GM18951 (cell line): ENCODE data around the gene INPP5A.

Experiments
- POLR2A ChIP-seq: IDR thresholded peaks from 4 replicates; pipeline ENCODE4 v1.6.1; 2011; ENCODE audit warnings: mild to moderate bottlenecking; ENCODE audit not compliant: insufficient read length, insufficient read depth; ENCODE audit errors: extremely low read depth
- in situ Hi-C: fragments of 300-500 bp; cut with MboI; formaldehyde crosslinking; loops from one replicate; pipeline ENCODE4 v1.12.0; 2022; ENCODE audit warnings: low sequenced_read_pairs, mixed read lengths, inconsistent platforms; ENCODE audit not compliant: unreplicated experiment

Gene INPP5A

DNA sequence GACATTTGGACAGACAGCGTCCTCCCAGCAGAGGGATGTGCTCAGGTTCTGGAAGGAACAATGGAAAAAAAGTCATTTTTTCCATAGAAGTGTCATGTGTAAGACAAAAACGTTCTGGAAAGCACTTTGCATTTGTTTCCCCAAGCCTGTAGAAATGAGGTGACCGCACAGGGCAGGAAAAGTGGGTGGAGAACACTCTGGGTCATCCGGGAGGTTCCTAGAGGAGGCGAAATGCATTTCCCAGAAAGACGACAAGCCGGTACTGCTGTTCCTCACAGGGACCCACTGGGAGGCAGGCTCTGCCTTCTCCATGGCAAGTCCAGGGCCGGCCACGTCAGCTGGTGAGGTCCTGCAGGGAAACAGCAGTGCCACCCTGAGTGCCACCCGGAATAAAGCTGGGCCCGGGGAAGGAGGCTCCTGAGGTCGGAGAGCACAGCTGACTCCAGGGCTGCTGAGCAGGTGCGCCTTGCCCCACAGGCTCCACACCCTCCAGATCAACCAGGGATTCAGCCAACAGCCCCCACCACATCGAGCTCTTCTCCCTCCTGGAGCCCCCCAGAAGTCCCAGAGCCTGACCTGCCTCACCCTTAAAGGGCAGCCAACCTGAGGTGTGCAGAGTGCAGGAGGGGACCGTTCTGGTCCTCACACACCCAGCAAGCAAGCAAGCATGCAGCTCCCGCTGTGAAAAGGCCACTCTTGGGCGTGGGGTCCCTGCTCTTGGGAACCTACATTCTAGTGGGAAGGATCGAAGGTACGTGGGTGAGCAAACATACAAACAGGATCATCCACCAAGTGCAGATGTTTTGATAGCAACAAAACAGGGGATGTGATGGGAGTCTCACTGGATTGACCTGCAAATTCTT, 28.8 kb upstream of the INPP5A start:
- TF ChIP-seq POLR2A: no peak
- in situ Hi-C loops: no loop called here

DNA sequence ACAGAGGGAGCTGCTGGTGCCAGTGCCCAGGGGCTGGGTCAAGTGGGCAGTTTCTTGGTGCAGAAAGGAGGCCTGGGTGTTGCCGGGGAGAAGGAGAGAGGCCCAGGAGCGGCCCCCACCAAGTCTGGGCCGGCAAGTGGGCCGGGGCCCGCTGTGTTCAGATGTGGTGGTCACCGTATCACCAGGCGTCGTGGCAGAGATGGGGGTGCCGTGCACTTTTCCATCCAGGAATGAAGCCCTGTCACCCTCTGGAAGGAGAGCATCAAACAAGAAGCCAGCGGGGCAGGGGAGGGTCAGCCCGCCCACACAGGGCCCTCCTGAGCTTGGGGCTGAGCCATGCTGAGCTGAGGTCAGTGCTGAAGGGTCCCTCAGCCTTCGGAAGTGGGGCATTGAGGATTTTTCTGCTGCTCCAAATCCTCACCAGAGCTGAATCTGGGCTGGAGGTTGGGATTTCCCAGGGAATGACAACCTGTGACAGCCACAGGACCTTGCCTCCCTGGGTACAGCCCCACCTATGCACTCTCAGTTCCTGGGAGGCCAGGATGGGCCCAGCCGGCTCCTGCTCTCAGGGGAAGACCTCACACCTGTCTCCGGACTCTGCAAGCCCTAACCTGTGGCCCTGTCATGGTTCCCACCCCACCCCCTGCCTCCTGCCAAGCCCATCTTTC, 27.9 kb upstream of the INPP5A start:
- in situ Hi-C loops: no loop called here
- TF ChIP-seq POLR2A: no peak

DNA sequence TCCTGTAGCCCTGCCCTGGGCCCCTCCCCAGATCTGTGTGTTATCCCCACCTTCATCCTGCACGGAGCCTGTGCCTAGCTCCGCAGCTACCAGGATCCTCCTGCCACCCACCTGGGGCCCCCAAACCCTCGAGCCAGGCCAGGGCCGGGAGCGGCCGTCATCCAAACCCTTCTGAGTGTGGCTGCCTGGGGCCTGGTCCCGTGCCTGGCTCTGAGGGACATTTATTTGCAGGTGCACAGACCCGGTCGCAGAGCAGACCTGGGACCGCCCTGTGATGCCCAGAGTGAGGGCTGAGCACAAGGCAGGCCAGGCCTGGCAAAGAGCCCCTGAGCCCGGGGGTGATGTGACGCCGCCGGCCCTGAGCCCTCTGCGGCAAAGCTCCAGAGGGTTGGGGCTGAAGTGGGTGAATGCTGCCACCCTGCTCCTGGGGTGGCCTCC, 27.4 kb upstream of the INPP5A start:
- TF ChIP-seq POLR2A: no peak
- in situ Hi-C loops: no loop called here

DNA sequence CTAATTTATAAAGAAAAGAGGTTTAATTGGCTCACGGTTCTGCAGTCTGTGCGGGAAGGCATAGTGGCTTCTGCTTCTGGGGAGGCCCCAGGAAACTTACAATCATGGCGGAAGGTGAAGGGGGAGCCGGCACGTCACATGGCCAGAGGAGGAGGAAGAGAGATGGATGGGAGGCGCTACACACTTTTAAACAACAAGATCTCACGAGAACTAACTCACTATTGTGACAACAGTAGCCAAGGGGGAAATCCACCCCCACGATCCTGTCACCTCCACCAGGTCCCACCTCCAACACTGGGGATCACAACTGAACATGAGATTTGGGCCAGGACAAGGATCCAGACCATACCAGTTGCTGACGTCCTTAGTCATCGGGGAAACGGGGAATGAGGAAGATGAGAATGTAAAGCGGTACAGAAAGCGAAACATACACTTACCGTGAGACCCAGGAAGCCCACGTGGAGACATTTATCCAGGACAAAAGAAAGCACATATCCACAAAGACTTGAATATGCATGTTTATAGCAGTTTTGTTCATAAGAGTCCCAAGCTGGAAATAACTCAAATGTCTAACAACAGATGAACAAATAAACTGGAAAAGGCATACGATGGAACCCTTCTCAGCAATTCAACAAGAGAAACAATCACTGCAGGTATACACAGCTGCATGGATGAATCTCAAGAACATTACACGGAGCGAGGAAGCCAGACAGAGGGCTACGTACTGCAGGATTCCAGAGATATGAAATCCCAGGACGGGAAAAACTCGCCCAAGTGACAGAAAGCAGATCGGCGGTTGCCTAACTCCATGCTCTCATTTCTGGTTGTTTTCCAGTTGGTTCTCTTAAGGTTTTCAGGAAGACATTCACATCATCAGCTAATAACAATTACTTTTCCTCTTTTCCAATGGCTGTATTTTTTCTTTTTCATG, 26.2 kb upstream of the INPP5A start:
- in situ Hi-C loops: no loop called here
- TF ChIP-seq POLR2A: no peak

DNA sequence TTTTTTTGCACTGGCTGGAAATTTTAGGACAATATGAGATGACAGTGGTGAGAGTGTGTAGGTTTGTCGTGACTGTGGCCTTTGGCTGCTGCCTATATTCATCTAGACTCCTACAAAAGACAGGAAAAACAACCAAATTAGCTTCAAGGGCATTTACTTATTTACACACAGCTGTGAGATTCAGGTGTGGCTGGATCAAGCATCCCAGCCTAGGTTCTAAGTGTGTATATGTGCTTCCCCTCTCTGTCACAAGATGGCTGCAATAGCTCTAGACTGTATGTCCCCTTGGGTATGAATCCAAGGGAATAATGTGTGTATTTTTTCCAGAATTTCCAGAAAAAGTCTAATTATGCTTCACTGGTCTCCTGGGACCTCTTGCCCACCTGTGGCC, 25.5 kb upstream of the INPP5A start:
- in situ Hi-C loops: no loop called here
- TF ChIP-seq POLR2A: no peak

DNA sequence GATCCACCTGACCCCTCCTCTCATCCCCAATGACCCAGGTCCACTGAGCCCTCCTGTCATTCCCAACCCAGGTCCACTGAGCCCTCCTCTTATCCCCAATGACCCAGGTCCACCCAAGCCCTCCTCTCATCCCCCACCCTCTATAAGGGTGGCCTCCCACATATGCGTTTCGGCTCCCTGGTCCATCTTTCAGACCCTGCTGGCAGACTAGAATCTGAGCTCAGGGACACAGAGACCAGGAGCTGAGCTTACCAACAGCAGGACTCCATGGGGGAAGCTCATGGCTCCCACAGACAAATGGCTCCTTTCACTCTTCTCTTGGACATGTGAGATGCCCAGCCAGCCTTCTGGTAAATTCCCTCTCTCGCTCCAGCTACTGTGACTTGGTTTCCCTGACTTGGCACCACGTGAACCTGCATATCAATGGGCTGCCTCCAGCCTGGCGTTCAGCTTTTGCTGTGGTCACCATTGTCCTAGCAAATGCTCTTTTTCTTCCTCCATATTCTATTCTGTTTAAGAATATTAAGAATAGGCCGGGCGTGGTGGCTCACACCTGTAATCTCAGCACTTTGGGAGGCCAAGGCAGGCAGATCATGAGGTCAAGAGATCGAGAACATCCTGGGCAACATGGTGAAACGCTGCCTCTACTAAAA, 24.8 kb upstream of the INPP5A start:
- no peak for TF ChIP-seq POLR2A
- in situ Hi-C loops: no loop called here

DNA sequence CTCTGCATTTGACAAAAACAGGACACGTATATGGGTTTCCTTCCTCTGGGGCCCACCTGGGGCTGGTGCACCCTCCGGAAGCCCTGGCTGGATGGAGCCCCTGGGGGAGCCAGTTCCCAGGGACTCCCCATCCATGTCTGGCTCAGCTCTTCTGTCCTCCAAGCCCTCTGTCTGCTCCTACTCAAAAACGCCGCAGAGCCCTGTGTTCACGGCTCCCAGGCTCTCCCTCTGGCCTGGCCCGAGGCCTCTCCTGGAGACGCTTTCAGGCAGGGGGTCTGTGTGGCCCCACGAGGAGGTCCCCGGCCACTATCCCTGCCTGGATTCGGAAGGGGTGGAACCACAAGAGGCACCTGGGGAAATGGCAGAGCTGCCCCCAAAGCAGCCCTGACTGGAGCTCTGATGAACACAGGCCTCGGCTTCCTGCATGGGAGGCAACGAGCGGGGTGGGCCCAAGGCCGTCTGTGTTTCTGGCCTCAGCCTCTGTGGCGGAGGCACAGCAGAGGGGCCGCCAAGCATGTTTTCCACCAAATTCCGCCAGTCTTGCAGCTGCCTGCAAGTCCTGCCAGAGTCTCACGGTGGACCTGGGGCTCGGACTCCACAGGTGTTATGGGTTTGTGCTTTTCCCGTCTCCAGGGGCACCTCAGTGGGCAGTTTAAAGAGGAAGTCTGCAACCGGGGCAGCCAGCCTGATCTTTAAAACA, 22.6 kb upstream of the INPP5A start:
- no peak for TF ChIP-seq POLR2A
- in situ Hi-C loops: no loop called here

DNA sequence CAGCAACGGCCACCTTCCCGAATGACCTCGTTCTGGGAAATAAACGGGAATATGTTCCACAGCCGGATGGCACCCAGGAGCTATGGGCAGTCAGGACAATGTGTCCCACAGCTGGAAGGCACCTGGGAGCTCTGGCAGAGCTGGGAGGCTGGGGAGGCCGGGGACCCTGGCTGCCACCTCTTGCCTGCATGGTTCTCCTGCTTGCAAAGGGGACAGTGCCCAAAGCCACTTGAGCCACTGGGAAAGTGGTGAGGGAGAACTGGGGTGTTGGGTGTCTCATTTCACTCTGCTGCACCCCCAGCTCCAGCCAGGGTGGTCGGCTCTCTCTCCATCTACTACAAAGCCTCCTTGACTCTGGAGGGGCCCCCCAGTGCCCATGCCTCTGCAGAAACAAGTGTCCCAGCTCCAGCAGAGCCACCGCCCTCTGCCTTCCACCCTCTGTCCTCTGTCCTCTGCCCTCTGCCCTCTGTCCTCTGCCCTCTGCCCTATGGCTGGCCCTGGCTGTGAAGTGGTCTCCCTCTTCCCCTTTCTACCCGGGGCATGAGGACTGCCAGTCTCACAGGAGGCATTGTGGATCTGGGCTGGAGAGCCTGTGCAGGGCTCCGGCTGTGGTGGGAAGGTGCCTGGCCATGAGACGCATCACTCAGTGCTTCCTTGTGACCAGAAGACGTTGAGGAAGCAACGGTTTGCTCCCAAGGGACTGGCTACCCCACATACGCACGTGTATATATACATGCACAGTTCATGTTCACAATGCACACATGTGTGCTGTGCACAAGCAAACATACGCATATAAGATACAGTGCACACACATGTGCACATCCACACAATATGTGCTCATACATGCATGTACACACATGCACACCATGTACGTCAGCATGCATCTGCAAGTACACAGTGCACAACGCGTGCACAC, 21.5 kb upstream of the INPP5A start:
- no peak for TF ChIP-seq POLR2A
- in situ Hi-C loops: no loop called here

DNA sequence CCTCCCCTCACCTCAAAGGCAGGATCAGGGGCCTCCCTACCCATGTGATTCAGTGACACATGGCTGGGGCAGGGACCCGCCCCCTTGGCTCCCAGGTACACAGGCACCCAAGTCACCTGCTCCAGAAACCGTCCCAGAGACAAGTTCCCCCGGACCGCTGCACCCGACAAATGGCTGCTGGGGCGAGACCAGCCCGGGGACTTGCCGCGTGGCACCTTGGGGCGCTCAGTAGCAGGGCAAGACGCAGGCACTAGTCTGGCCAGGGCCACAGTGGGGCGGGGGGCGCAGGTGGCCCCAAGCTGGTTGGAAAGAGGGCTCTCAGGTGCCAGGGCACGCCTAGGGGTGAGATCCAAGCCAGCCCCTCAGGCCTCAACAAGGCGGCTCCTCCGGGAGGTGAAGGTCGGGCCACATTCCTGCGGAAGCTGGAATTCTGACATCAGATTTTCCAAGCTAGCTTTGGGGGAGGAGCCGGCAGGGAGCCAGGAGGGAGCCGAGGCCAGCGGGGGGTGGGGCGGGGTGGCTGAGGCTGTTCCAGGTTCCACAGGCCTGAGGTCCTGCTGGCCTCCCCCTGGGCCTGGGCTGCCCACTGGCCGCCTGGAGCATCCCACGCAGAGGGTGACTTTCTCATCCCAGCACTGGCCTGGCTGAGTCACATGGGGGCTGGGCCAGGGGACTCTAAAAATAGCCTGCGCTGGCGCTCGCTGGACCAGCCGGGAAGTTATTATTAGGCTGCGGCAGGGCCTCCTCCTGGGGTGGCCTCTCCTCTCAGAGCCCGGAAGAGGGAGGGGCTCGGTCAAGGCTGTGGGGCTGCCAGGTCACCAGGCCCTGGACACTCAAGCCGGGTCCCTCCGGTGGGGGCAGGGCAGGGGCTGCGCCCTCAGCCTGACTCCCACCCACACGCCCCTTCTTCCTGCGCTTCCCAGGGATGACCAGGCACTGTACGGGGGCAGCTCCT, 20.5 kb upstream of the INPP5A start:
- in situ Hi-C loops: no loop called here
- TF ChIP-seq POLR2A: no peak

DNA sequence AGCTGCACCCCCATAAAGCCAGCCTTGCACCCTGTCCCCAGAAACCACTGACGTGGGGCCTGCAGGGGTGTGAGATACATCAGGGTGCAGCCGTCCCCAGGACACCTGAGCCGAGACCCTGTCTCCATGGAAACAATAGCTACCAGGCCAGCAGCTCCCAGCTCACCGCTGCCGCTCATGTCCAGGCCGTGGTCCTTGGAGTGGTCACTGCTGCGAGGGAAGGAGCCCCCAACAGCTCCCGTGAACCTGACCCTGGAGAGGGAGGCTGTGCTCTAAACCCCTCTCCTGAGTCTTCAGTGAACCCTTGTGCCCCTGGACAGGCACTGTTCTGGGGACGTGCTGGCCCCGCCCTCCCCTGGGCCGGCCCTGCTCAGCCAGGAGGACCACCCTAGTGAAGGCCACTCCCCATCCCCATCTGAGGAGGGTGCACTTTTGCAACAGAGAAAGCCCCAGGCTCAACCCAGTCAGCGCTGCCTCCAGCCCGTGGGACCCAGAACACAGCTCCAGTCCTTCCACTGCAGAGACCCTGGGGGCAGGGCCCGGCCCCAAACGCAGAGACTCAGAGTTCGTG, 19.6 kb upstream of the INPP5A start:
- TF ChIP-seq POLR2A: no peak
- in situ Hi-C loops: no loop called here
